SK-N-SH treated with all-trans-retinoic acid at 6 μM for 48 hours (cell line): ENCODE measurements around the gene RPS6KC1.

ENCODE experiments used
- ARNTL ChIP-seq: fragments of 450-650 bp; formaldehyde crosslinking; IDR thresholded peaks from 2 replicates; pipeline ENCODE4 v1.5.0; 2020; ENCODE audit warnings: low read depth, mild to moderate bottlenecking, moderate library complexity, borderline replicate concordance
- CREB5 ChIP-seq: fragments of 250-450 bp; sonication (Bioruptor Pico); IDR thresholded peaks from 2 replicates; pipeline ENCODE4 v1.5.1; 2020; ENCODE audit warnings: low read depth, mild to moderate bottlenecking, moderate library complexity
- ESRRG ChIP-seq: fragments of 250-450 bp; sonication (Bioruptor Pico); IDR thresholded peaks from 2 replicates; pipeline ENCODE4 v1.6.1; 2021; ENCODE audit warnings: mild to moderate bottlenecking
- OSR1 ChIP-seq: fragments of 250-450 bp; sonication (Bioruptor Pico); IDR thresholded peaks from 2 replicates; pipeline ENCODE4 v1.8.0; 2022; ENCODE audit warnings: moderate library complexity, mild to moderate bottlenecking, inconsistent platforms
- TCF4 ChIP-seq: fragments of 250-450 bp; sonication (Bioruptor Pico); IDR thresholded peaks from 2 replicates; pipeline ENCODE4 v1.8.0; 2021; ENCODE audit warnings: mild to moderate bottlenecking, moderate library complexity, borderline replicate concordance
- TOX ChIP-seq: fragments of 250-450 bp; sonication (Bioruptor Pico); IDR thresholded peaks from 2 replicates; pipeline ENCODE4 v1.8.0; 2021; ENCODE audit warnings: mild to moderate bottlenecking, moderate library complexity, borderline replicate concordance
- ZFP30 ChIP-seq: fragments of 450-650 bp; formaldehyde crosslinking; IDR thresholded peaks from 2 replicates; pipeline ENCODE4 v1.5.0; 2022; ENCODE audit warnings: mild to moderate bottlenecking, moderate library complexity
- ZNF8 ChIP-seq: fragments of 450-650 bp; formaldehyde crosslinking; IDR thresholded peaks from 2 replicates; pipeline ENCODE4 v1.5.0; 2020; ENCODE audit warnings: mild to moderate bottlenecking, moderate library complexity
- TF ChIP-seq, protein P1 (sequence below): fragments of 250-450 bp; sonication (Bioruptor Pico); IDR thresholded peaks from 2 replicates; pipeline ENCODE4 v1.8.0; 2020; ENCODE audit warnings: mild to moderate bottlenecking, moderate library complexity, borderline replicate concordance

GRCh38 chr1:213111502-213111901 is 60.5 kb downstream of the RPS6KC1 start:
- no peak for TF ChIP-seq OSR1 (CRISPR knock-in tag)
- TF ChIP-seq, protein P1, sequence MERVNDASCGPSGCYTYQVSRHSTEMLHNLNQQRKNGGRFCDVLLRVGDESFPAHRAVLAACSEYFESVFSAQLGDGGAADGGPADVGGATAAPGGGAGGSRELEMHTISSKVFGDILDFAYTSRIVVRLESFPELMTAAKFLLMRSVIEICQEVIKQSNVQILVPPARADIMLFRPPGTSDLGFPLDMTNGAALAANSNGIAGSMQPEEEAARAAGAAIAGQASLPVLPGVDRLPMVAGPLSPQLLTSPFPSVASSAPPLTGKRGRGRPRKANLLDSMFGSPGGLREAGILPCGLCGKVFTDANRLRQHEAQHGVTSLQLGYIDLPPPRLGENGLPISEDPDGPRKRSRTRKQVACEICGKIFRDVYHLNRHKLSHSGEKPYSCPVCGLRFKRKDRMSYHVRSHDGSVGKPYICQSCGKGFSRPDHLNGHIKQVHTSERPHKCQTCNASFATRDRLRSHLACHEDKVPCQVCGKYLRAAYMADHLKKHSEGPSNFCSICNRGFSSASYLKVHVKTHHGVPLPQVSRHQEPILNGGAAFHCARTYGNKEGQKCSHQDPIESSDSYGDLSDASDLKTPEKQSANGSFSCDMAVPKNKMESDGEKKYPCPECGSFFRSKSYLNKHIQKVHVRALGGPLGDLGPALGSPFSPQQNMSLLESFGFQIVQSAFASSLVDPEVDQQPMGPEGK (CRISPR knock-in tag), result no peak
- TF ChIP-seq TCF4, result no peak
- no peak for TF ChIP-seq CREB5 (CRISPR knock-in tag)
- no peak for TF ChIP-seq TOX (CRISPR knock-in tag)
- no peak for TF ChIP-seq ZFP30 (CRISPR knock-in tag)
- TF ChIP-seq ARNTL, result no peak
- TF ChIP-seq ZNF8 (CRISPR knock-in tag), result no peak
- TF ChIP-seq ESRRG, result no peak
